Sigmoid colon (tissue), 7 donors: ENCODE measurements around the gene RABGAP1L. TPM values are rescaled to one million over a fixed set of nuclear protein-coding genes. Genes with fewer than 3 reads are reported as not detected.

ENCODE experiments used
- DNase-seq: peaks from one replicate; pipeline ENCODE4 v3.0.0-alpha.2; 2019
- H3K27ac ChIP-seq, 4 donors: fragments of 200-600 bp; sonication (generic); one replicate each; pipeline ENCODE4 v1.5.1; 2016 to 2019; ENCODE audit warnings: mild to moderate bottlenecking in 1 of 4
- H3K27me3 ChIP-seq, 3 donors: fragments of 200-600 bp; sonication (generic); one replicate each; pipeline ENCODE4 v1.5.1; 2019; ENCODE audit warnings: mild to moderate bottlenecking in 1 of 3
- H3K36me3 ChIP-seq, 4 donors: fragments of 200-600 bp; sonication (generic); one replicate each; pipeline ENCODE4 v1.5.1; 2016 to 2019
- H3K4me1 ChIP-seq, 4 donors: fragments of 200-600 bp; sonication (generic); one replicate each; pipeline ENCODE4 v1.5.1; 2017 to 2019
- H3K4me3 ChIP-seq, 4 donors: fragments of 200-600 bp; sonication (generic); one replicate each; pipeline ENCODE4 v1.5.1; 2017 to 2019; ENCODE audit warnings: mild to moderate bottlenecking in 2 of 4, moderate library complexity in 1 of 4
- H3K9me3 ChIP-seq, 4 donors: fragments of 200-600 bp in 3 of 4; sonication (generic) in 3 of 4; one replicate each; pipeline versions ENCODE4 v1.5.1 to v1.6.1; 2013 to 2019
- CTCF ChIP-seq, 4 experiments: fragments of 450-650 bp in 3 of 4; fragments of 200-600 bp in 1 of 4; IDR thresholded peaks; one replicate each; pipeline ENCODE4 v1.5.1; 2016 to 2019; ENCODE audit warnings: antibody characterized with exemption in 4 of 4, mild to moderate bottlenecking in 3 of 4, moderate library complexity in 2 of 4
- EP300 ChIP-seq, 4 donors: sonication (generic); formaldehyde crosslinking; IDR thresholded peaks; one replicate each; pipeline ENCODE4 v1.6.1; 2017; ENCODE audit warnings: antibody characterized with exemption in 4 of 4
- POLR2A ChIP-seq, 2 donors: fragments of 450-650 bp; IDR thresholded peaks; one replicate each; pipeline ENCODE4 v1.6.1; 2016; ENCODE audit warnings: antibody characterized with exemption in 2 of 2, mild to moderate bottlenecking in 2 of 2, moderate library complexity in 2 of 2
- POLR2AphosphoS5 ChIP-seq, 4 donors: sonication (generic); formaldehyde crosslinking; IDR thresholded peaks; one replicate each; pipeline ENCODE4 v1.6.1; 2017; ENCODE audit warnings: antibody characterized with exemption in 4 of 4
- WGBS, 2 donors: extraction: QIAGEN DNeasy Blood & Tissue Kit; methylation state at CpG; one replicate each; pipeline ENCODE4 v1.1.7; 2013; 5-methylcytosine and 5-hydroxymethylcytosine counted together
- intact Hi-C: fragments of 100-400 bp; cut with DNase I; formaldehyde crosslinking; loops from one replicate; pipeline ENCODE4 v1.15.1; 2023
- polyA plus RNA-seq, 3 donors: library from polyadenylated mRNA; stranded (reverse); fragments of 200-250 nt; gene quantifications; one replicate each; pipeline ENCODE4 v1.2.3, GENCODE V29; 2013
- total RNA-seq, 4 donors: library from RNA; depleted of rRNA; stranded (reverse); fragments of >200 nt; gene quantifications; one replicate each; pipeline ENCODE4 v1.1.0, GENCODE V29; 2016
- donor health status: healthy with polysubstance abuse.
- donor health status: Bipolar disorder and iron deficiency.
- donor health status: healthy.

The RABGAP1L gene
- total and polyA plus RNA-seq, 7 donors = 25.2 to 42.9 (median 35.4) TPM

- Histone ChIP-seq H3K27me3 (no peaks in the 10 kb centered on the region), H3K27ac (no peak overlapping the region)
- 17 to 60% methylated on average over 5 of the region's 5 CpGs for WGBS, 2 donors
These were observed 754.0 kb downstream of the RABGAP1L start for GRCh38 chr1:174913225-174913903.

GRCh38 chr1:174914991-174915390 lies 755.7 kb downstream of the RABGAP1L start:
- DNase-seq = no peak
- no peak for TF ChIP-seq POLR2AphosphoS5 (IDR thresholded peaks at IDR 0.05)
- TF ChIP-seq EP300 (IDR thresholded peaks at IDR 0.05) = no peak
- TF ChIP-seq POLR2A (IDR thresholded peaks at IDR 0.05) = no peak
- TF ChIP-seq CTCF (IDR thresholded peaks at IDR 0.05) = no peak
- H3K4me1 ChIP-seq = no peaks in the 10 kb centered on the region
- intact Hi-C loops = no loop called here
- no peaks in the 10 kb centered on the region for H3K9me3 ChIP-seq
- H3K36me3 ChIP-seq = no peaks in the 10 kb centered on the region
- WGBS, 2 donors = 36 to 53% methylated on average over 1 of the region's 1 CpG
- H3K27ac ChIP-seq = no peak overlapping the region
- H3K27me3 ChIP-seq = no peaks in the 10 kb centered on the region
- no peak overlapping the region for H3K4me3 ChIP-seq

More at GRCh38 chr1:174913225-174913903, 754.0 kb downstream of the RABGAP1L start:
- Histone ChIP-seq H3K4me1 (no peaks in the 10 kb centered on the region), H3K4me3 (no peak overlapping the region), H3K36me3 (no peaks in the 10 kb centered on the region), H3K9me3 (no peaks in the 10 kb centered on the region)
- TF ChIP-seq POLR2AphosphoS5 (IDR thresholded peaks at IDR 0.05) = no peak
- no peak for TF ChIP-seq EP300 (IDR thresholded peaks at IDR 0.05)
- no peak for TF ChIP-seq CTCF (IDR thresholded peaks at IDR 0.05)
- TF ChIP-seq POLR2A (IDR thresholded peaks at IDR 0.05) = no peak
- intact Hi-C loops = no loop called here
- DNase-seq = no peak

- no peak overlapping the region for H3K4me3 ChIP-seq
- H3K27me3 ChIP-seq = no peaks in the 10 kb centered on the region
- TF ChIP-seq CTCF (IDR thresholded peaks at IDR 0.05) (no peak), POLR2AphosphoS5 (IDR thresholded peaks at IDR 0.05) (no peak), EP300 (IDR thresholded peaks at IDR 0.05) (no peak), POLR2A (IDR thresholded peaks at IDR 0.05) (no peak)
- no peak for DNase-seq
- H3K36me3 ChIP-seq = no peaks in the 10 kb centered on the region
- WGBS, 2 donors = 80 to 85% methylated on average over 3 of the region's 3 CpGs
- H3K27ac ChIP-seq = no peak overlapping the region
- intact Hi-C loops = no loop called here
- no peaks in the 10 kb centered on the region for H3K4me1 ChIP-seq
- no peaks in the 10 kb centered on the region for H3K9me3 ChIP-seq
These were observed 757.5 kb downstream of the RABGAP1L start for GRCh38 chr1:174916846-174917245.

GRCh38 chr1:174920093-174920492 lies 760.8 kb downstream of the RABGAP1L start:
- DNase-seq = no peak
- Histone ChIP-seq H3K27ac (no peak overlapping the region), H3K4me1 (no peaks in the 10 kb centered on the region), H3K9me3 (no peaks in the 10 kb centered on the region), H3K36me3 (no peaks in the 10 kb centered on the region), H3K4me3 (no peak overlapping the region), H3K27me3 (no peaks in the 10 kb centered on the region)
- WGBS, 2 donors = 90 to 91% methylated on average over 1 of the region's 1 CpG
- TF ChIP-seq EP300 (IDR thresholded peaks at IDR 0.05) = no peak
- TF ChIP-seq POLR2AphosphoS5 (IDR thresholded peaks at IDR 0.05) = no peak
- no peak for TF ChIP-seq POLR2A (IDR thresholded peaks at IDR 0.05)
- no peak for TF ChIP-seq CTCF (IDR thresholded peaks at IDR 0.05)
- intact Hi-C loops = no loop called here

GRCh38 chr1:174922121-174922520 lies 762.8 kb downstream of the RABGAP1L start:
- Histone ChIP-seq H3K4me1 (no peaks in the 10 kb centered on the region), H3K36me3 (no peaks in the 10 kb centered on the region), H3K9me3 (no peaks in the 10 kb centered on the region), H3K4me3 (no peak overlapping the region), H3K27ac (no peak overlapping the region), H3K27me3 (no peaks in the 10 kb centered on the region)
- WGBS, 2 donors = 96 to 98% methylated on average over 5 of the region's 5 CpGs
- intact Hi-C loops = no loop called here
- no peak for DNase-seq
- TF ChIP-seq CTCF (IDR thresholded peaks at IDR 0.05) = no peak
- no peak for TF ChIP-seq POLR2AphosphoS5 (IDR thresholded peaks at IDR 0.05)
- TF ChIP-seq EP300 (IDR thresholded peaks at IDR 0.05) = no peak
- TF ChIP-seq POLR2A (IDR thresholded peaks at IDR 0.05) = no peak
